DND-41 (cell line): ENCODE data around the gene MAP3K2.

Experiments used
- ATAC-seq: fragments of 200-7000 bp; cut with Tn5 transposase; 3 replicates; pipeline ENCODE4 v1.9.1; 2021; ENCODE audit warnings: low read depth; ENCODE audit not compliant: insufficient read depth
- DNase-seq: peaks from one replicate; pipeline ENCODE4 v3.0.0-alpha.2; 2020
- H2AFZ ChIP-seq: 2 replicates; pipeline ENCODE4 v1.6.0; 2012; ENCODE audit warnings: low read depth, low read length
- H3K27ac ChIP-seq: 2 replicates; pipeline ENCODE4 v1.5.1; 2012; ENCODE audit warnings: low read length, inconsistent platforms
- H3K27me3 ChIP-seq: fragments of 200-600 bp; sonication (generic); 2 replicates; pipeline ENCODE4 v1.6.0; 2012; ENCODE audit warnings: low read length, mild to moderate bottlenecking, inconsistent platforms; ENCODE audit not compliant: insufficient read depth, poor library complexity
- H3K36me3 ChIP-seq: 2 replicates; pipeline ENCODE4 v1.5.1; 2012; ENCODE audit warnings: low read length, inconsistent platforms; ENCODE audit not compliant: insufficient read depth
- H3K4me1 ChIP-seq: 2 replicates; pipeline ENCODE4 v1.5.1; 2012; ENCODE audit warnings: mild to moderate bottlenecking, low read length; ENCODE audit not compliant: insufficient read depth
- H3K4me2 ChIP-seq: 2 replicates; pipeline ENCODE4 v1.6.0; 2012; ENCODE audit warnings: mild to moderate bottlenecking, moderate library complexity, low read length, inconsistent platforms; ENCODE audit not compliant: insufficient read depth
- H3K4me3 ChIP-seq, 2 experiments: fragments of 200-600 bp in 1 of 2; shearing (Covaris generic) in 1 of 2; 2 replicates each; pipeline ENCODE4 v1.5.1; 2012 to 2016; ENCODE audit warnings: inconsistent platforms in 2 of 2, low read length in 2 of 2, mild to moderate bottlenecking in 2 of 2, low read depth in 1 of 2, moderate library complexity in 1 of 2
- H3K79me2 ChIP-seq: 2 replicates; pipeline ENCODE4 v1.6.0; 2012; ENCODE audit warnings: low read length, inconsistent platforms; ENCODE audit not compliant: insufficient read depth
- H3K9ac ChIP-seq: 2 replicates; pipeline ENCODE4 v1.6.0; 2012; ENCODE audit warnings: low read depth, mild to moderate bottlenecking, inconsistent platforms, low read length, moderate library complexity
- H3K9me3 ChIP-seq: 2 replicates; pipeline ENCODE4 v1.5.1; 2012; ENCODE audit warnings: low read length, moderate library complexity, mild to moderate bottlenecking, inconsistent platforms; ENCODE audit not compliant: insufficient read depth, severe bottlenecking
- H4K20me1 ChIP-seq: 2 replicates; pipeline ENCODE4 v1.6.0; 2012; ENCODE audit warnings: low read length; ENCODE audit not compliant: insufficient read depth
- EZH2 ChIP-seq: IDR thresholded peaks from 3 replicates; pipeline ENCODE4 v1.6.1; 2012; ENCODE audit warnings: borderline replicate concordance, low read depth, mild to moderate bottlenecking, moderate library complexity, low read length, inconsistent platforms; ENCODE audit not compliant: severe bottlenecking
- TF ChIP-seq, protein P1 (sequence below): IDR thresholded peaks from 2 replicates; pipeline ENCODE4 v1.5.1; 2012; ENCODE audit warnings: borderline replicate concordance, low read length, moderate library complexity, mild to moderate bottlenecking; ENCODE audit not compliant: poor library complexity, severe bottlenecking; ENCODE audit errors: extremely low read depth

The MAP3K2 gene

DNA sequence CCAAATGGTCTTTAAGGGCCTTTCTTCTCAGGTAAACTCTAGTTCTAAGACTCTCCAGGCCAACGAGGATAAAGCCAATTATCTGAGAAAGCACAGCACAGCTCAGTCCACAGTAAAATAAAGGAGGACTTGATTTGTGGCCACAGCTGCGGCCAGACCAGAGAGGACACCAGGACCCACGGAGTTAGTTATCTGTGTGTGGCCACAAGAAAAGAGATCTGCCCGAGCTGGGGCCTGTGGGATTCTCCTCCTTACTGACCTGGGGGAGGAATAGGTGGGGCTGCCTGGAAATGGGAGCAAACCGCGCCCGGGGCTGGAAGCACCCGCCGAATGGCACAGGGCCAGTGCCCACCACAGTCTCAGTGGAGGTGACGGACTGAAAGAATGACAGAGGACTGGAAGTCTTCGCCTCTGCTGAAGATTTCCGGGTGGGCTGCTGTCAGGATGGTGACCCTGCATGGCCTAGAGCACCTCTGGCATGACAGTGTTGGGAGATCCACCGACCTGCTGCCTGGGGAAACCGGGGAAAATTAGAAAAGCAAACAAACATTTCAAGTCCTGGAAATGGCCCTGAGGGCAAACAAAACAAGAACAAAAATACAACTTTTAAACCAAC is 43.7 kb upstream of the MAP3K2 start:
- Histone ChIP-seq H3K9me3 (no peaks in the 10 kb centered on the region), H3K9ac (no peak overlapping the region), H3K4me2 (no peak overlapping the region), H3K4me3 (no peak overlapping the region), H3K27ac (no peak overlapping the region), H3K36me3 (no peaks in the 10 kb centered on the region), H2AFZ (no peak overlapping the region), H3K79me2 (no peaks in the 10 kb centered on the region), H3K27me3 (no peaks in the 10 kb centered on the region), H4K20me1 (no peaks in the 10 kb centered on the region), H3K4me1 (no peaks in the 10 kb centered on the region)
- ATAC-seq (no peak), DNase-seq (no peak)
- TF ChIP-seq, protein P1, sequence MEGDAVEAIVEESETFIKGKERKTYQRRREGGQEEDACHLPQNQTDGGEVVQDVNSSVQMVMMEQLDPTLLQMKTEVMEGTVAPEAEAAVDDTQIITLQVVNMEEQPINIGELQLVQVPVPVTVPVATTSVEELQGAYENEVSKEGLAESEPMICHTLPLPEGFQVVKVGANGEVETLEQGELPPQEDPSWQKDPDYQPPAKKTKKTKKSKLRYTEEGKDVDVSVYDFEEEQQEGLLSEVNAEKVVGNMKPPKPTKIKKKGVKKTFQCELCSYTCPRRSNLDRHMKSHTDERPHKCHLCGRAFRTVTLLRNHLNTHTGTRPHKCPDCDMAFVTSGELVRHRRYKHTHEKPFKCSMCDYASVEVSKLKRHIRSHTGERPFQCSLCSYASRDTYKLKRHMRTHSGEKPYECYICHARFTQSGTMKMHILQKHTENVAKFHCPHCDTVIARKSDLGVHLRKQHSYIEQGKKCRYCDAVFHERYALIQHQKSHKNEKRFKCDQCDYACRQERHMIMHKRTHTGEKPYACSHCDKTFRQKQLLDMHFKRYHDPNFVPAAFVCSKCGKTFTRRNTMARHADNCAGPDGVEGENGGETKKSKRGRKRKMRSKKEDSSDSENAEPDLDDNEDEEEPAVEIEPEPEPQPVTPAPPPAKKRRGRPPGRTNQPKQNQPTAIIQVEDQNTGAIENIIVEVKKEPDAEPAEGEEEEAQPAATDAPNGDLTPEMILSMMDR, result no peak
- no peak for TF ChIP-seq EZH2

DNA sequence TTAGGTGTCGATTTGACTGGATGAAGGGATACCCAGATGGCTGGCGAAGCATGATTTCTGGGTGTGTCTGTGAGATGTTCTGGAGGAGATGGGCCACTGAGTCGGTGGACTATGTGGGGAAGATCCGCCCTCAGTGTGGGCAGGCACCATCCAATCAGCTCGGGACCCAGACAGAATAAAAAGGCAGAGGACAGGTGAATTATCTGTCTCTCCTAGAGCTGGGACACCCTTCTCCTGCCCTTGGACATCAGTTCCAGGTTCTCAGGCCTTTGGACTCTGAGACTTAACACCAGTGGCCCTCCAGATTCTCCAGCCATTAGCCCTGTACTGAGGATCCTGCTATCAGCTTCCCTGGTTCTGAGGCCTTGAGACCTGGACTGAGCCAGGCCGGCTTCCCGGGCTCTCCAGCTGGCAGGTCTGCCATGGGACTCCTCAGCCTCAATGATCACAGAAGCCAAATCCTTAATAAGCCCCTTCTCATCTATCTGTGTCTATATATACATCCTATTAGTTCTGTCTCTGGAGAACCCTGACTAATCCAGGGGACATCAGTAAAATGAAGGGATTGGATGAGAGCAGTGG is 42.2 kb upstream of the MAP3K2 start:
- Histone ChIP-seq H3K9me3 (no peaks in the 10 kb centered on the region), H3K27me3 (no peaks in the 10 kb centered on the region), H3K4me1 (no peaks in the 10 kb centered on the region), H3K4me2 (no peak overlapping the region), H4K20me1 (no peaks in the 10 kb centered on the region), H3K9ac (no peak overlapping the region), H3K4me3 (no peak overlapping the region), H3K27ac (no peak overlapping the region), H2AFZ (no peak overlapping the region), H3K36me3 (no peaks in the 10 kb centered on the region), H3K79me2 (no peaks in the 10 kb centered on the region)
- no peak for DNase-seq
- no peak for TF ChIP-seq EZH2
- TF ChIP-seq, protein P1, result no peak
- ATAC-seq, result no peak

DNA sequence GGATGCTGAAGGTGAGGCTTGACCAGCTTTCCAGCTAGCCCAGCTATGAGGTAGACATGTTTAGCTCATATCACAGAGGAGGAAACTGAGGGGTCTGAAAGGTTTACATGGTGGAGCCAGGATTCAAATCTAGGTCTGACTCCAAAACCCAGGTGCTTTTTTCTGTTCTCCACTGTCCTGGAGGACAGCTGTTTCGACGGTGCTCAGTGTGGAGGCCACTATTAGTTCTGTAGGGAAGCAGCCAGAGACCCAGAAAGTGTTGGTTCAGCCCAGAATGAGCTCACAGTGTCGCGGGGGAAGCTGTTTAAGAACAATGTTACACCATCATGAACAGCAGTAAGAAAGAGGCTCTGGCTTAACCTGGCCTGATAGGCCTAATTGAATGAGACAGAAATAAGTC is 41.5 kb upstream of the MAP3K2 start:
- Histone ChIP-seq H3K36me3 (no peaks in the 10 kb centered on the region), H3K27ac (no peak overlapping the region), H2AFZ (no peak overlapping the region), H3K4me3 (no peak overlapping the region), H4K20me1 (no peaks in the 10 kb centered on the region), H3K4me1 (no peaks in the 10 kb centered on the region), H3K9ac (no peak overlapping the region), H3K79me2 (no peaks in the 10 kb centered on the region), H3K27me3 (no peaks in the 10 kb centered on the region), H3K4me2 (no peak overlapping the region), H3K9me3 (no peaks in the 10 kb centered on the region)
- no peak for DNase-seq
- no peak for ATAC-seq
- no peak for TF ChIP-seq EZH2
- TF ChIP-seq, protein P1, result no peak

DNA sequence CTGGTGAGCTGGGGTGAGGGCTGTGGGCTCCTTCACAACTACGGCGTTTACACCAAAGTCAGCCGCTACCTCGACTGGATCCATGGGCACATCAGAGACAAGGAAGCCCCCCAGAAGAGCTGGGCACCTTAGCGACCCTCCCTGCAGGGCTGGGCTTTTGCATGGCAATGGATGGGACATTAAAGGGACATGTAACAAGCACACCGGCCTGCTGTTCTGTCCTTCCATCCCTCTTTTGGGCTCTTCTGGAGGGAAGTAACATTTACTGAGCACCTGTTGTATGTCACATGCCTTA is 41.0 kb upstream of the MAP3K2 start:
- Histone ChIP-seq H3K79me2 (no peaks in the 10 kb centered on the region), H3K27me3 (no peaks in the 10 kb centered on the region), H3K4me1 (no peaks in the 10 kb centered on the region), H2AFZ (no peak overlapping the region), H3K4me3 (no peak overlapping the region), H3K27ac (no peak overlapping the region), H3K9ac (no peak overlapping the region), H3K9me3 (no peaks in the 10 kb centered on the region), H4K20me1 (no peaks in the 10 kb centered on the region), H3K4me2 (no peak overlapping the region), H3K36me3 (no peaks in the 10 kb centered on the region)
- ATAC-seq, result no peak
- DNase-seq, result no peak
- TF ChIP-seq EZH2, result no peak
- TF ChIP-seq, protein P1, result no peak
